Measurements from ENCODE around the gene NOC4L. TPM values are rescaled to one million over a fixed set of nuclear protein-coding genes. Genes with fewer than 3 reads are reported as not detected.

NOC4L gene
- total RNA-seq, 4 donors from 2014 or later: 10.4 to 15.4 (median 11.5) TPM

DNA sequence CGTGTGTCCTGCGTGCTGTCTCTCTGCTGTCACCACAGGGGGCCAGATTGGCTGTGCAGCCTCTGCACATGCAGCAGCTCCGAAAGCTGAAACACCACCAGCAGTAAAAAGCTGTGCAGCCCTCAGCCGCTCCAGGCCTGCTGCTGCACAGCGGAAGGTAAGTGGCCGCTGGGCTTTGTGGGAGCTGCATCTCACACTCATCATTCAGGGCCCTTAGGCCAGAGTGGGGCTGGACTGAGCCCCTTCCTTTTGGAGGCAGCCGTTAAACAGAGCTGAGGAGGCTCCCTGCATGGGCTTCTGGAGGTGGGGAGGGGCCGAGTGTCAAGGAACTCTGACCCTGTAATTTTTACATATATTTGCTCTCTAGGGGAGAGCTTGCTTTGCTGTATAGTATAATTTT lies 17.2 kb upstream of the NOC4L start:
- peaks cover 26 to 75% (median 65%) of the 10 kb centered on the region in 4 donors for H3K36me3 ChIP-seq

DNA sequence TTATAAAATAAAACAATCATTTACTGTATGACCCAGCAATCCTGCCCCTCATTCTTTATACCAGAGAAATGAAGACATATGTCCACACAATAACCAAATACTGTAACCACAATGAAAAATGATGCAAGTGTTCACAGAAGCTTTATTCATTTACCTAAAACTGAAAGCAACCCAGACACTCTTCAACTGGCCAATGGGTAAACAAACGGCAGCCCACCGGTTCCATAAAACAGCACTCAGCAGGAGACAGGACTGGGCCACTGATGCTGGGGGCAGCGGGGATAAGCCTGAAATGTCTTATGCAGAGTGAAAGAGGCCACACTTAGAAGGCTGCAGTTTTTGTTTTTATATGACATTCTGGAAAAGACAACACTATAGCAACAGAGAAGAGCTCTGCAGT lies 15.2 kb upstream of the NOC4L start:
- Histone ChIP-seq H3K9me3 (peaks cover 0 to 7% (median 3%) of the 10 kb centered on the region in 4 donors), H3K4me1 (no peaks in the 10 kb centered on the region), H3K27ac (replicated peaks in 1 of 4) (no peak overlapping the region), H3K4me3 (no peak overlapping the region), H3K36me3 (peaks cover 23 to 56% (median 48%) of the 10 kb centered on the region in 4 donors), H3K27me3 (no peaks in the 10 kb centered on the region)
- TF ChIP-seq CTCF (IDR thresholded peaks at IDR 0.05): no peak
- no peak for TF ChIP-seq EP300 (IDR thresholded peaks at IDR 0.05)
- TF ChIP-seq POLR2A (IDR thresholded peaks at IDR 0.05; ENCODE audit: low read depth): no peak
- TF ChIP-seq POLR2AphosphoS5 (IDR thresholded peaks at IDR 0.05): no peak
- intact Hi-C loops (cut with DNase I): no loop called here
- WGBS: 96% methylated on average over 3 of the region's 3 CpGs
- DNase-seq (ENCODE audit: extremely low spot score): no peak

More for the DNA sequence above, 17.2 kb upstream of the NOC4L start:
- H3K4me3 ChIP-seq: no peak overlapping the region
- H3K27me3 ChIP-seq: no peaks in the 10 kb centered on the region
- no peak for DNase-seq (ENCODE audit: extremely low spot score)
- intact Hi-C loops (cut with DNase I): no loop called here
- no peak overlapping the region for H3K27ac ChIP-seq (replicated peaks in 1 of 4)
- 98% methylated on average over 8 of the region's 8 CpGs for WGBS
- no peaks in the 10 kb centered on the region for H3K4me1 ChIP-seq
- TF ChIP-seq POLR2A (IDR thresholded peaks at IDR 0.05; ENCODE audit: low read depth): no peak
- no peak for TF ChIP-seq CTCF (IDR thresholded peaks at IDR 0.05)
- TF ChIP-seq EP300 (IDR thresholded peaks at IDR 0.05): no peak
- TF ChIP-seq POLR2AphosphoS5 (IDR thresholded peaks at IDR 0.05): no peak
- H3K9me3 ChIP-seq: peaks cover 0 to 7% (median 3%) of the 10 kb centered on the region in 4 donors

- Histone ChIP-seq H3K36me3 (peaks cover 18 to 39% (median 33%) of the 10 kb centered on the region in 4 donors), H3K4me3 (no peak overlapping the region), H3K9me3 (peaks cover 0 to 7% (median 3%) of the 10 kb centered on the region in 4 donors), H3K27me3 (no peaks in the 10 kb centered on the region), H3K4me1 (no peaks in the 10 kb centered on the region), H3K27ac (replicated peaks in 1 of 4) (no peak overlapping the region)
- intact Hi-C loops (cut with DNase I): no loop called here
- DNase-seq (ENCODE audit: extremely low spot score): no peak
- no peak for TF ChIP-seq POLR2A (IDR thresholded peaks at IDR 0.05; ENCODE audit: low read depth)
- TF ChIP-seq EP300 (IDR thresholded peaks at IDR 0.05): no peak
- no peak for TF ChIP-seq CTCF (IDR thresholded peaks at IDR 0.05)
- 96% methylated on average over 13 of the region's 14 CpGs for WGBS
Observed at GRCh38 chr12:132130690-132131089, 13.6 kb upstream of the NOC4L start.

- DNase-seq (ENCODE audit: extremely low spot score): no peak
- Histone ChIP-seq H3K36me3 (peaks cover 16 to 34% (median 27%) of the 10 kb centered on the region in 4 donors), H3K27me3 (no peaks in the 10 kb centered on the region), H3K4me1 (no peaks in the 10 kb centered on the region), H3K27ac (replicated peaks in 1 of 4) (no peak overlapping the region), H3K4me3 (no peak overlapping the region), H3K9me3 (peaks cover 0 to 7% (median 3%) of the 10 kb centered on the region in 4 donors)
- 97% methylated on average over 14 of the region's 14 CpGs for WGBS
- TF ChIP-seq CTCF (IDR thresholded peaks at IDR 0.05): no peak
- no peak for TF ChIP-seq EP300 (IDR thresholded peaks at IDR 0.05)
- no peak for TF ChIP-seq POLR2AphosphoS5 (IDR thresholded peaks at IDR 0.05)
- no peak for TF ChIP-seq POLR2A (IDR thresholded peaks at IDR 0.05; ENCODE audit: low read depth)
- intact Hi-C loops (cut with DNase I): no loop called here
Observed at GRCh38 chr12:132131229-132131628, 13.0 kb upstream of the NOC4L start.

DNA sequence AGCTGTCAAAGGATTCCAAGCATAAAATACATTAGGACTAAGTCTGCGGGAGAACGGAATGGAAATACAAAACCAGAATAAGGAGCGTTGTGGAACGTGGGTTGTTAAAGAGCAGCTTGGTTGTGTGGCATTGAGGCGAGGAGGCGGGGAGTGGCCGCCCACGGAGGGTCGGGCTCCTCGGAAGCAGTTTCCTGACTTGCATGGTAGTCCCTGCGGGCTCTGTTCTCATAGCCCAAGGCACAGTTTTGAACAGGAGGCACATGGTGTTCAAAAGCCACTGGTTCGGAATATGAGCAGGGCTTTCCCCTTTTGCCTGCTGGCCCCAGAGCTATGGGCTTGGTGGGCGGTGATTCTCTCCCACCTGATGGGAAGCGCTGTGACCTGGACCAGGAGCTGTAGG lies 12.3 kb upstream of the NOC4L start:
- Histone ChIP-seq H3K4me1 (no peaks in the 10 kb centered on the region), H3K27ac (replicated peaks in 1 of 4) (no peak overlapping the region), H3K36me3 (peaks cover 8 to 26% (median 20%) of the 10 kb centered on the region in 4 donors), H3K9me3 (peaks cover 0 to 7% (median 3%) of the 10 kb centered on the region in 4 donors), H3K27me3 (no peaks in the 10 kb centered on the region), H3K4me3 (no peak overlapping the region)
- DNase-seq (ENCODE audit: extremely low spot score): no peak
- TF ChIP-seq POLR2A (IDR thresholded peaks at IDR 0.05; ENCODE audit: low read depth): no peak
- TF ChIP-seq EP300 (IDR thresholded peaks at IDR 0.05): no peak
- TF ChIP-seq CTCF (IDR thresholded peaks at IDR 0.05): no peak
- no peak for TF ChIP-seq POLR2AphosphoS5 (IDR thresholded peaks at IDR 0.05)
- intact Hi-C loops (cut with DNase I): no loop called here
- 90% methylated on average over 13 of the region's 14 CpGs for WGBS
